ENCODE data around the gene RABGAP1L.
"Not testable (repeated sequence)": the region's sequence is repeated elsewhere in the genome, so short reads cannot be mapped to it uniquely, and the experiment has no call there.

The RABGAP1L gene

DNA sequence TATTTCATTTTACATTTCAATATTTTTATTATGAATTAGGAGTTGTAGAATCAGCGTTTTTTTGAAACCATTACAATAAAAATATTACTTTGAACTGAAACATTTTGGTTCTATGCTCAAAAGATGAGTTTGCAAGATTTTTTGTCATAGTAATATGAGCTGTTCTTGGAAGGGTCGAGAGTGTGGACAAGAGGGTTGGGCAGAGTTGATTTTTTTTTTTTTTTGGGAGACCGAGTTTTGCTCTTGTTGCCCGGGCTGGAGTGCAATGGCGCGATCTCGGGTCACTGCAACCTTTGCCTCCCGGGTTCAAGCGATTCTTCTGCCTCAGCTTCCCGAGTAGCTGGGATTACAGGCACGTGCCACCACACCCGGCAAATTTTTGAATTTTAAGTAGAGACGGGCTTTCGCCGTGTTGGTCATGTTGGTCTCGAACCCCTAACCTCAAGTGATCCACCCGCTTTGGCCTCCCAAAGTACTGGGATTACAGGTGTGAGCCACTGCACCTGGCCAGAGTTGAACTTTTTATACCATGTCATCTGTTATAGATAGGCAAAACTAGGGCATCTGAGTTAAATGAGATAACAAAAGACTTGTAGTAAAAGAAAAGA lies 843.7 kb downstream of the RABGAP1L start:
- 92 to 96% methylated on average over 15 of the region's 17 CpGs for WGBS, 2 experiments (ENCODE audit: insufficient coverage in 2 of 2)
- no peak overlapping the region for H3K27ac ChIP-seq (ENCODE audit: low read depth, low read length, severe bottlenecking)
- peaks cover 14% of the 10 kb centered on the region for H3K4me1 ChIP-seq (ENCODE audit: control insufficient read depth, insufficient read depth, low read length, poor library complexity, severe bottlenecking)
- no peak overlapping the region for H3K4me3 ChIP-seq (ENCODE audit: extremely low read depth, insufficient read depth, low read length, poor library complexity, severe bottlenecking)
- no peaks in the 10 kb centered on the region for H3K9me3 ChIP-seq (ENCODE audit: control insufficient read depth, low read length)
- peaks cover 40% of the 10 kb centered on the region for H3K36me3 ChIP-seq (ENCODE audit: control insufficient read depth, insufficient read depth, low read length)

DNA sequence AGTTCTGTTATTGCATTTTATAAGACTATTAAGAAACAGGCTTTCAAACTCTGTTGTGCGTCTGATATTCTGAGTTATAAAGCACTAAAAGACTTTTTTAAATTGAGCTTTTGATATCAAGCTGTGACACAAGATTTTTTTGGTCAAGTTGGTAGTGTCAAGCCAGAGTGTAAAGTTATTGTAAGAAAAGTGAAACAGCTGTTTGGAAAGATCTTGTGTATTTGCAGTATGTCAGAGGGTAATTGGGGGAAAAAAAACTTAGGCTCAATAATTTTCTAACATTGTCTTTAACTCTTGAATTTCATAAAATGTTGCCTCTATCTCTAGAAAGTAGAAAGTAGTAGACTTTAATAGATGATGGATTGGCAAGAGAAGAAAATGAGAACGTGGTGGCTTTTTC lies 844.2 kb downstream of the RABGAP1L start:
- WGBS, 2 experiments (ENCODE audit: insufficient coverage in 2 of 2): 90 to 100% methylated on average over 1 of the region's 2 CpGs

DNA sequence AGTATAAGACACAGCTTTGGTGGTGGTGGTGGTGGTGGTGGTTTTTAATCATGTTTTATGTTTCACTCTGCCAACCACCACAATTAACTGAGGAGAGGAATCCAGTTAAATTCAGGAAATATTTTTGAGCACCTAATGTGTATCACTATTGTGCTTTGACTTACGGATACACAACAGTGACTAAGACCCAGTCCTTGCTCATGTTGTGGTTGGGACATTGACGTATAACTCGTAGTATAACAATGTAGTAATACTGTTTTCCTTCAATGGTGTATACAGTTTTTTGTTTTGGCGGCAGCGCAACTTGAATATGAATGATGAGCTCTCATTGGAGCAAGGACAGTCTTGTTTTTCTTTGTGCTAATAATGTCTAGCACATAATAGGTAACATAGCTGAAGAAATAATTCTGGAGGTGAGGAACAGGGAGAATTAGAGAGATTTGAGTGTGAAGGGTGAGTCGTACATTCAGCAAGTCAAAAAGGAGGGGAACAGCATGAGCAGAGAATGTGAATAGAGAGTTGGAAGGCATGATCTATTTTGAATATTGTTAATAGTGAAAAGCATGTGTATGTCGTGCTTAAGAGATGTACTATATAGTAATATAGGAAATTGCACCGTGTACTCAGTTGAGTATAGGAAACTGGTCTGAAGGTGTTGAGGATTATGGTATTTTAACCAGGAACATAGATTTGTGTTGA lies 845.9 kb downstream of the RABGAP1L start:
- no peak overlapping the region for H3K4me3 ChIP-seq (ENCODE audit: extremely low read depth, insufficient read depth, low read length, poor library complexity, severe bottlenecking)
- H3K9me3 ChIP-seq (ENCODE audit: control insufficient read depth, low read length): no peaks in the 10 kb centered on the region
- WGBS, 2 experiments (ENCODE audit: insufficient coverage in 2 of 2): 97 to 98% methylated on average over 8 of the region's 8 CpGs
- H3K27ac ChIP-seq (ENCODE audit: low read depth, low read length, severe bottlenecking): no peak overlapping the region
- peaks cover 16% of the 10 kb centered on the region for H3K4me1 ChIP-seq (ENCODE audit: control insufficient read depth, insufficient read depth, low read length, poor library complexity, severe bottlenecking)
- H3K36me3 ChIP-seq (ENCODE audit: control insufficient read depth, insufficient read depth, low read length): peaks cover 60% of the 10 kb centered on the region

More for the DNA sequence above, 844.2 kb downstream of the RABGAP1L start:
- Histone ChIP-seq H3K27ac (ENCODE audit: low read depth, low read length, severe bottlenecking) (no peak overlapping the region), H3K36me3 (ENCODE audit: control insufficient read depth, insufficient read depth, low read length) (peaks cover 44% of the 10 kb centered on the region), H3K4me3 (ENCODE audit: extremely low read depth, insufficient read depth, low read length, poor library complexity, severe bottlenecking) (no peak overlapping the region), H3K4me1 (ENCODE audit: control insufficient read depth, insufficient read depth, low read length, poor library complexity, severe bottlenecking) (peaks cover 14% of the 10 kb centered on the region), H3K9me3 (ENCODE audit: control insufficient read depth, low read length) (no peaks in the 10 kb centered on the region)

DNA sequence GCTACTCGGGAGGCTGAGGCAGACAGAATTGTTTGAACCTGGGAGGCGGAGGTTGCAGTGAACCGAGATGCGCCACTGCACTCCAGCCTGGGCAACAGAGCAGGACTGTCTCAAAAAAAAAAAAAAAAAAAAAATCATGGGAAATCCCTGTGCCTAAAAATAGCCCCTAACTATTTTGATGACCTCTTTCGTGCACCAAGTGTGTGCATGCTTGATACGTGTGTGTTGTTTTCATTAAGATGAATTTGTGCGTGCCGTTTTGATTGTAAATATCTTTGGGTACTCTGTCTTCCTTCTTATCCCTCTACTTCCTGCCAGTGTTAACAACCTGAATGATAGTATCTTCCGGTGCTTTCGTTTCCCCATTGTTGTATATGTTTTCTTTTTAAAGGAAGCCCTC lies 850.2 kb downstream of the RABGAP1L start:
- H3K4me3 ChIP-seq (ENCODE audit: extremely low read depth, insufficient read depth, low read length, poor library complexity, severe bottlenecking): no peak overlapping the region
- 92 to 100% methylated on average over 2 to 4 of the region's 10 CpGs for WGBS, 2 experiments (ENCODE audit: insufficient coverage in 2 of 2)
- H3K9me3 ChIP-seq (ENCODE audit: control insufficient read depth, low read length): no peaks in the 10 kb centered on the region
- peaks cover 7% of the 10 kb centered on the region for H3K4me1 ChIP-seq (ENCODE audit: control insufficient read depth, insufficient read depth, low read length, poor library complexity, severe bottlenecking)
- peaks cover 90% of the 10 kb centered on the region for H3K36me3 ChIP-seq (ENCODE audit: control insufficient read depth, insufficient read depth, low read length)
- H3K27ac ChIP-seq (ENCODE audit: low read depth, low read length, severe bottlenecking): no peak overlapping the region

DNA sequence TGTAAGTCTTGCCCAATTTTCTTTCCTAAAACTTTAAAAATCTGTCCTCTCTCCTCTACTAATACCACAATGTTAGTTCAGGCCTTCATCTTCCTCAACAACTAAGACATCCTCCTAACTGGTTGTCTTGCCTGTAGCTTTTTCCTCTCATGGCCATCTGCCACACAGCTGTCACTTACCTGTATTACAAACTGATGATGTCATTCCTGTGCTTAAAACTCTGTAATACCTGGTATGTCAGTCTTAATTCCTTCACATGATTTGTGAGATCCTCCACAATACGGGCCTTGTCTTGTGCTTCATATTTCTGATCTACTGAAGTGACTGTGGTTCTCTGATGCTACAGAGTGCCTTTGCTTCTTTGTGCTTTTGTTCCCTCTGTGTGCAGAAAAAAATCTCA lies 854.1 kb downstream of the RABGAP1L start:
- H3K36me3 ChIP-seq (ENCODE audit: control insufficient read depth, insufficient read depth, low read length): peaks cover 88% of the 10 kb centered on the region
- no peaks in the 10 kb centered on the region for H3K9me3 ChIP-seq (ENCODE audit: control insufficient read depth, low read length)
- H3K27ac ChIP-seq (ENCODE audit: low read depth, low read length, severe bottlenecking): no peak overlapping the region
- H3K4me3 ChIP-seq (ENCODE audit: extremely low read depth, insufficient read depth, low read length, poor library complexity, severe bottlenecking): no peak overlapping the region
- 100% methylated on average over 1 of the region's 1 CpG for WGBS, 2 experiments (ENCODE audit: insufficient coverage in 2 of 2)
- peaks cover 7% of the 10 kb centered on the region for H3K4me1 ChIP-seq (ENCODE audit: control insufficient read depth, insufficient read depth, low read length, poor library complexity, severe bottlenecking)

DNA sequence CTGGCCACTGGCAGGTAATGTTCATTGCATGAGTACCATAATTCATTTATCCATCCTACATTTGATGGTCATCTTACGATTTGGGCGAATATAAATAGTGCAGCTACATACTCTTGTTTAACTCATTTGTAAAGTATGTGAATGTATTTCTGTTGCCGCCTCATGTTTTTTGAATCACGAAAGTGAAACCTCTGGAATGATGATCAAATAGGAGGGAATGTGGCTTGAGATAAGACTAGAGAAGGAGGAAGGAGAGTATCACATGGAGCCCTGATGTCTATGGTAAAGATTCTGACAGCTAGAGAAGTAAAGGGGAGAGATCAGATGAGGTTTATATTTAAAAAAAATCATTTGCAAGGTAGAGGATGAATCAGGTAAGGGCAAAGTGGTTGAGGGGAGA lies 855.9 kb downstream of the RABGAP1L start:
- 84 to 85% methylated on average over 2 of the region's 4 CpGs for WGBS, 2 experiments (ENCODE audit: insufficient coverage in 2 of 2)
- Histone ChIP-seq H3K9me3 (ENCODE audit: control insufficient read depth, low read length) (no peaks in the 10 kb centered on the region), H3K4me3 (ENCODE audit: extremely low read depth, insufficient read depth, low read length, poor library complexity, severe bottlenecking) (no peak overlapping the region), H3K4me1 (ENCODE audit: control insufficient read depth, insufficient read depth, low read length, poor library complexity, severe bottlenecking) (peaks cover 4% of the 10 kb centered on the region), H3K27ac (ENCODE audit: low read depth, low read length, severe bottlenecking) (no peak overlapping the region), H3K36me3 (ENCODE audit: control insufficient read depth, insufficient read depth, low read length) (peaks cover 76% of the 10 kb centered on the region)

DNA sequence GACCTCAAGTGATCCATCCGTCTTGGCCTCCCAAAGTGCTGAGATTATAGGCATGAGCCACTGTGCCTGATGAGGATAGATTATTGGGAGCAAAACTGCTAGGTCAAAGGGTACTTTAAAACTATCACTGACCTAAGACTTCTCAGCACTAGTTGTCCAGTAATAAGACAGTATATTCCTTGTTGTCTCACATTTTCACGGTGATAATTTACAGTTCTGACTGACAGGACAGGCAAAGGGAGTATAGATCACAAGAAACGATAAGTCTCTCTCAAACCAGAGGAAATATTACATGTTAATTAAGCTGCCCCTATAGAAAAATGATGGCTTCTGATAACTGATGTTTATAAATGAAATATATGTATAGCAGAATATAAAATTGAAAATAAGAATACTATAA lies 860.2 kb downstream of the RABGAP1L start:
- H3K9me3 ChIP-seq (ENCODE audit: control insufficient read depth, low read length): no peaks in the 10 kb centered on the region
- WGBS, 2 experiments (ENCODE audit: insufficient coverage in 2 of 2): 68% methylated on average over 2 of the region's 3 CpGs; no CpG with 5 or more reads in 1 of the 2 experiments
- no peak overlapping the region for H3K27ac ChIP-seq (ENCODE audit: low read depth, low read length, severe bottlenecking)
- H3K4me1 ChIP-seq (ENCODE audit: control insufficient read depth, insufficient read depth, low read length, poor library complexity, severe bottlenecking): peaks cover 4% of the 10 kb centered on the region
- H3K36me3 ChIP-seq (ENCODE audit: control insufficient read depth, insufficient read depth, low read length): peaks cover 40% of the 10 kb centered on the region
- H3K4me3 ChIP-seq (ENCODE audit: extremely low read depth, insufficient read depth, low read length, poor library complexity, severe bottlenecking): no peak overlapping the region

DNA sequence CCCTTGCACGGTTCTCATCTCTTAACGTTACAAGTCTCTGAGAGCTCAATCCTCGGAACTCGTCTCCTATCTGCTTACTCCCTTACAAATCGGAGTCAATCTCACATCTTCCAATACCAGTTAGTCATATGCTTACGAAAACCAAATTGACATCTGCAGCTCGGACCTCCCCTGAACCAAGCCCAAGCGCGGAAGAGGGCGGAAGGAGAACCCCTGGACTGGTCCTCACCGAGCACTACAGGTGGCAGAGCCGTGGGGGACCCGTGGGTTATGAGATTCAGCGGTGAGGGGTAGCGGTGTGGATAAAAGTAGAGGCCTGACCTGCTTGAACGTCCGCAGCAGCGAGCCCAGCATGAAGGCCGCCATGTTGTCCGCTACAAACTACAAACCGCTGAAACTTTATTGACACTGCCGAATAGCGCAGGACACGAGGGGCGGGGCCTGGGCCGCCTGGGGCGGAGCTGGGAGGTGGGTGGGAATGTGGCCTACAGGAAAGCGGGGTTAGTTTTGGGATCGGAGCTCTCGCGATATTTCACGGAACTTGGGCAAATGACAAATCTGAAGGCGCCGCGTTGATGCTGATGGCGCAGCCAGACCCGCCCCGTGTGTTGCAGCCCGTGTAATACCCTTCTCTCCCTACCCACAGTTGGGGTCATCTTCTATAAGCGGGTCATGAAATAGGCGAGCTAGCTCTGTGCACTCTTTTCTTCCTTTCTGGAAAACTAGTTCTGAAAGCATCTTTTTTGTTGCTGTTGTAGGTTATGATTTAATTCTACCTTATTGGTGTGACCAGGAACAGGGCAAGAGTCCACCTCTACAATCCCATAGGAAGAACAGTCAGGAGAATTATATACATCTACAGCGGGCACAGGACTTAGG lies 864.0 kb downstream of the RABGAP1L start, which contains the start of gene MRPS14:
MRPS14 (minus strand) TSS at position 383 of the 879 bp plus-strand sequence; CDS start at position 366, 17 bp downstream.
- Histone ChIP-seq H3K27ac (ENCODE audit: low read depth, low read length, severe bottlenecking) (peak within 1 kb of the TSS; percentile 75), H3K9me3 (ENCODE audit: control insufficient read depth, low read length) (no peaks in the 10 kb centered on the region), H3K36me3 (ENCODE audit: control insufficient read depth, insufficient read depth, low read length) (peaks cover 5% of the 10 kb centered on the region), H3K4me1 (ENCODE audit: control insufficient read depth, insufficient read depth, low read length, poor library complexity, severe bottlenecking) (no peaks in the 10 kb centered on the region), H3K4me3 (ENCODE audit: extremely low read depth, insufficient read depth, low read length, poor library complexity, severe bottlenecking) (peak within 1 kb of the TSS; percentile 81)
- 3 to 4% methylated on average over 30 to 36 of the region's 42 CpGs for WGBS, 2 experiments (ENCODE audit: insufficient coverage in 2 of 2)

DNA sequence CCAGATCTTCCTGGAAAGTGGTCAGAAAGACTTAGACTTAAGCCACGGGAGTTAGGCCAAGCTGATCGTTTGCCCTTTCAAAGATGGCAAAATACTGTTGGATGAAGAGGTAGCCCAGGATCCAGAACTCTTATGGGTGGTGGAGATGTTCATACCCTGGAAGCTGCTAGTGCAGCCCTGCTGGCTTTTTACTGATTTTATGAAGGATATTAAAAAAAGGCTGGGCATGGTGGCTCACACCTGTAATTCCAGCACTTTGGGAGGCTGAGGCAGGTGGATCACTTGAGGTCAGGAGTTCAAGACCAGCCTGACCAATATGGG lies 864.6 kb downstream of the RABGAP1L start:
- Histone ChIP-seq H3K27ac (ENCODE audit: low read depth, low read length, severe bottlenecking) (peak overlapping the region; percentile 58), H3K4me3 (ENCODE audit: extremely low read depth, insufficient read depth, low read length, poor library complexity, severe bottlenecking) (peak overlapping the region; percentile 81)
- H3K9me3 ChIP-seq (ENCODE audit: control insufficient read depth, low read length); H3K4me1 ChIP-seq (ENCODE audit: control insufficient read depth, insufficient read depth, low read length, poor library complexity, severe bottlenecking); H3K36me3 ChIP-seq (ENCODE audit: control insufficient read depth, insufficient read depth, low read length): not testable (repeated sequence)
- 95 to 96% methylated on average over 2 of the region's 2 CpGs for WGBS, 2 experiments (ENCODE audit: insufficient coverage in 2 of 2)

DNA sequence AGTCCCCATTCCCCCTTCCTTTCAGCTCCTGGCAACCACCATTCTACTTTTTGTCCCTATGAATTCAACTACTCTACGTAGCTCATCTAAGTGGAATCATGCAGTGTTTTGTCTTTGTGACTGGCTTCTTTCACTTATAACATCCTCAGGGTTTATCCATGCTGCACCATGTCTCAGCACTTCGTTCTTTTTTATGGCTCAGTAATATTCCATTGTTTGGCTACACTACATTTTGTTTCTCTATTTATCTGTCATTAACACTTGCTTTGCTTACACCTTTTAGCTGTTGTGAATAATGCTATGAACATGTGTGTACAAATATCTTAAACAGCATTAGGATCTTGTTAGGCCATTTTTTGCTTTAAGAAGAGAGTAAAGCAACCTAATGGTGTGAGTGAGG lies 865.5 kb downstream of the RABGAP1L start:
- no peaks in the 10 kb centered on the region for H3K9me3 ChIP-seq (ENCODE audit: control insufficient read depth, low read length)
- no peak overlapping the region for H3K27ac ChIP-seq (ENCODE audit: low read depth, low read length, severe bottlenecking)
- no peaks in the 10 kb centered on the region for H3K36me3 ChIP-seq (ENCODE audit: control insufficient read depth, insufficient read depth, low read length)
- H3K4me3 ChIP-seq (ENCODE audit: extremely low read depth, insufficient read depth, low read length, poor library complexity, severe bottlenecking): no peak overlapping the region
- no peaks in the 10 kb centered on the region for H3K4me1 ChIP-seq (ENCODE audit: control insufficient read depth, insufficient read depth, low read length, poor library complexity, severe bottlenecking)
- WGBS, 2 experiments (ENCODE audit: insufficient coverage in 2 of 2): 92 to 93% methylated on average over 1 to 2 of the region's 2 CpGs
